Peyer's patch (tissue), 4 donors: Measurements from ENCODE around the gene YY1.

Experiments
- CTCF ChIP-seq, 6 experiments: fragments of 450-650 bp in 4 of 6; fragments of 200-600 bp in 2 of 6; sonication (generic) in 1 of 6; IDR thresholded peaks; one replicate each; pipeline ENCODE4 v1.5.1; 2017 to 2019; ENCODE audit warnings: antibody characterized with exemption in 6 of 6, mild to moderate bottlenecking in 3 of 6, moderate library complexity in 1 of 6
- POLR2A ChIP-seq, 2 donors: fragments of 450-650 bp; IDR thresholded peaks; one replicate each; pipeline ENCODE4 v1.5.1; 2017; ENCODE audit warnings: antibody characterized with exemption in 2 of 2, mild to moderate bottlenecking in 2 of 2, moderate library complexity in 2 of 2

DNA sequence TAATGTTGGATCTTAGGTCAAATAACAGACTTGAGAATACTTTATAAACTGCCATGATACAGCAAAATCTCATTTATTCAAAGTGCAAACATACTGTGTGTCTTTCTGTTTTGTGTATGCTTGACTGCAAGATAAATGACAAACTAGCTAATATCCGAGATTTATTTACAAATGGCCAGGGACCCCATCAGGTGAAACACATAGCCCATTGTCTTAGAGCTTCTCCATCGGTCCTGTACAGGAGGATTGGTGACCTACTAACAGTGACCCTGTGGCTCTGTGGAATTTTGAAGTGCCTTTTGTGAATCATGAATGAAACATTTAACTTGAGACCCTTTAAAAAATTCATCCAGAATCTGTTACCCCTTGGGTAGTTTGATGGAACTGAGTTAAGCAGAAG lies 40.2 kb downstream of the YY1 start:
- TF ChIP-seq CTCF (IDR thresholded peaks at IDR 0.05) (no peak), POLR2A (IDR thresholded peaks at IDR 0.05) (no peak)
